Calu3 (cell line): Measurements from ENCODE around the gene RIMKLA. TPM values are rescaled to one million over a fixed set of nuclear protein-coding genes. Genes with fewer than 3 reads are reported as not detected.

Source experiments
- BruUV-seq: library from RNA; stranded (reverse); fragments of 400-500 nt; replicated peaks from 2 replicates; lab custom pipeline; 2021; lab: Mats Ljungman, UMichigan
- CTCF ChIA-PET: fragments of 300-600 bp; sonication (Branson Sonifier 250); formaldehyde crosslinking; loops from one replicate; lab custom pipeline; 2022; ENCODE audit warnings: antibody characterized with exemption; lab: Charles Lee
- DNase-seq: peaks from one replicate; pipeline ENCODE4 v3.0.0; 2022
- H3K27ac Mint-ChIP-seq: one replicate; pipeline ENCODE4 v1.8.0; 2022; ENCODE audit warnings: mixed read lengths; ENCODE audit not compliant: unreplicated experiment
- H3K27me3 Mint-ChIP-seq: one replicate; pipeline ENCODE4 v1.8.0; 2022; ENCODE audit warnings: mixed read lengths; ENCODE audit not compliant: unreplicated experiment
- H3K36me3 Mint-ChIP-seq: one replicate; pipeline ENCODE4 v1.8.0; 2022; ENCODE audit warnings: mild to moderate bottlenecking, moderate library complexity, mixed read lengths; ENCODE audit not compliant: insufficient read depth, unreplicated experiment
- H3K4me1 Mint-ChIP-seq: one replicate; pipeline ENCODE4 v1.8.0; 2022; ENCODE audit warnings: mild to moderate bottlenecking, low read depth, mixed read lengths; ENCODE audit not compliant: unreplicated experiment
- H3K4me3 Mint-ChIP-seq: one replicate; pipeline ENCODE4 v1.8.0; 2022; ENCODE audit warnings: mild to moderate bottlenecking, low read depth, moderate library complexity, mixed read lengths; ENCODE audit not compliant: unreplicated experiment
- H3K9me3 Mint-ChIP-seq: one replicate; pipeline ENCODE4 v1.8.0; 2022; ENCODE audit warnings: low read depth, mixed read lengths; ENCODE audit not compliant: unreplicated experiment
- CTCF ChIP-seq: fragments of 200-600 bp; IDR thresholded peaks from one replicate; pipeline ENCODE4 v1.8.0; 2022; ENCODE audit warnings: antibody characterized with exemption; ENCODE audit not compliant: unreplicated experiment
- intact Hi-C: fragments of 100-400 bp; cut with micrococcal nuclease; formaldehyde crosslinking; loops from one replicate; pipeline ENCODE4 v1.10.0; 2022; ENCODE audit not compliant: unreplicated experiment
- total RNA-seq: library from RNA; stranded (reverse); gene quantifications from 2 replicates; pipeline ENCODE4 v1.2.3, GENCODE V29; 2022

RIMKLA gene
- total RNA-seq, 1 experiment from 2014 or later: 1.3 TPM

DNA sequence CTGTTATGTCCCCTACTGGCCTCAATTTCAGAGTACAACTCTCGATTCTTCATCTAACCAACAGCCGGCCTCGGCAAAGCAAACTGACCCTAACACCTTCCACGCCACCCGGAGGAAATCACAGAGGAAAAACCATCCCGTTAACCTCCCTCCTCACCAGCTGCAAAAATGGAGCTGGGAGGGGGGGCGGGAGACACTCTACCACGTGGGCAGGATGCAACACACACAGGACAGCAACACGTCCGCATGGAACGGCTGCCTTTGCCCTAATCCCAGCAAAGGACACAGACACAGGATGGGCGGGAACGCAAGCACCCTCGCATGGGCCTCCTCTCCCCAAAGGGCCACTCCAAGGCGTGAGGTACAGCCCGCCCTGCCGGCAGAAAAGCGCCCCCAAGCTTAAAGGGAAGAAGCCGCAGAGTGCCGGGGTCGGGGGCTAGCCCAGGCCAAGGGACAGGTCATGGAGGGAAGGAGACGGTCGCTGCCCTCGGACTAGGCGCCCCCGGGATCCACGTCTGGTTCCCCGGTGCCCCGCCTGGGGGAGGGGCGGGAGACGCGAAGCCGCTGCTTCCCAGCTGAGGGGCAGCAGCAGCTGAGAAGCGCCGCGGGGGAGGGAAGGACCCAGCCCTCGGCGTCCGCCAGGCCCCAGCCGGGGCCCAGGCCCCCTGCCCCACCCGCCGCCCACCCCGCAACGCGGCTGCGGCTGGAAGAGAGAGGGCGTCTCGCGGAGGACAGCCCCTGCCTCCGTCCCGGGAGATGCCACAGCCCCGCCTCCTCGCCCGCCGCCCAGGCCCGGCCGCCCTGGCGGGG is 46.1 kb upstream of the RIMKLA start:
- BruUV-seq: no TSS peak
- DNase-seq: peak; percentile 40
- peaks cover 33% of the 10 kb centered on the region for H3K36me3 Mint-ChIP-seq
- H3K9me3 Mint-ChIP-seq: no peaks in the 10 kb centered on the region
- peak overlapping the region; percentile 66 for H3K27ac Mint-ChIP-seq
- H3K4me1 Mint-ChIP-seq: peaks cover 39% of the 10 kb centered on the region
- TF ChIP-seq CTCF: no peak
- CTCF ChIA-PET: interaction anchor here (0.5 to 1.3 kb wide), 2 partner anchors 37 to 128 kb away, joined by 3 read pairs; no protein-coding TSS in a partner anchor
- intact Hi-C loops: no loop called here
- peak overlapping the region; percentile 89 for H3K4me3 Mint-ChIP-seq
- no peaks in the 10 kb centered on the region for H3K27me3 Mint-ChIP-seq

- DNase-seq: peak; percentile 95
- intact Hi-C loops: no loop called here
- Mint-ChIP-seq H3K9me3 (no peaks in the 10 kb centered on the region), H3K4me3 (peak within 1 kb of the TSS; percentile 89), H3K27ac (peak within 1 kb of the TSS; percentile 89), H3K36me3 (peaks cover 33% of the 10 kb centered on the region), H3K27me3 (no peaks in the 10 kb centered on the region), H3K4me1 (peaks cover 47% of the 10 kb centered on the region)
- CTCF ChIA-PET: interaction anchor here (0.6 to 0.7 kb wide), 3 partner anchors 64 to 432 kb away, joined by 3 to 6 read pairs (median 6); partner anchors contain the start of genes C1orf50 and P3H1
- no peak for TF ChIP-seq CTCF
- no TSS peak for BruUV-seq
Observed at GRCh38 chr1:42335050-42335808, 45.4 kb upstream of the RIMKLA start, which contains the start of gene FOXJ3. TSS of gene FOXJ3 (minus strand) at chr1:42335235. CDS start at chr1:42311093, 24,142 bp downstream.

GRCh38 chr1:42335809-42336518 is 44.6 kb upstream of the RIMKLA start:
- intact Hi-C loops: no loop called here
- BruUV-seq: TSS peak; percentile 86
- Mint-ChIP-seq H3K27me3 (no peaks in the 10 kb centered on the region), H3K9me3 (no peaks in the 10 kb centered on the region), H3K4me1 (peaks cover 54% of the 10 kb centered on the region), H3K27ac (peak overlapping the region; percentile 89), H3K36me3 (peaks cover 33% of the 10 kb centered on the region), H3K4me3 (peak overlapping the region; percentile 89)
- DNase-seq: no peak
- CTCF ChIA-PET: interaction anchor here (0.6 to 0.7 kb wide), 3 partner anchors 65 to 431 kb away, joined by 3 to 6 read pairs (median 6); partner anchors contain the start of genes C1orf50 and P3H1
- TF ChIP-seq CTCF: no peak

DNA sequence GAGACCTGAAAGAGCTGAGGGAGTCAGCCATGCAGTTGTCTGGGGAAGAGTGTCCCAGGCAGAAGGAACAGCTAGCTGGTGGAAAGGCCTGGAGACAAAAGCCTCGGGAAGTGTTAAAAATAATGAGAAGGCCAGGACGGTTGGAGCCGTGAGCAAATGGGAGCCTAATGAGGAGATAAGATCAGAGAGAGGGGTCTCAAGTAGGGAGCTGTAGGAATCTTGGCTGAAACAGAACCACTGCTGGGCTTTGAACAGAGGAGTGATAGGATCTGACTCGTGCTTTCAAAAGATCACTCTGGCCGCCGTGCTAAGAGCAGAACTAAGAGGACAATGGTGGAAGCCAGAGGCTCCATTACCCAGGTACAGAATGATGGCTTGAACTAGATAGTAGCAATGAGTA is 43.6 kb upstream of the RIMKLA start:
- Mint-ChIP-seq H3K4me3 (no peak overlapping the region), H3K4me1 (peaks cover 50% of the 10 kb centered on the region), H3K27ac (no peak overlapping the region), H3K36me3 (peaks cover 33% of the 10 kb centered on the region), H3K27me3 (no peaks in the 10 kb centered on the region), H3K9me3 (no peaks in the 10 kb centered on the region)
- no peak for DNase-seq
- intact Hi-C loops: no loop called here
- BruUV-seq: no TSS peak
- CTCF ChIA-PET: interaction anchor here (0.6 kb wide), 1 partner anchor 818 kb away, joined by 3 read pairs; no protein-coding TSS in a partner anchor
- TF ChIP-seq CTCF: no peak
